WERI-Rb-1 (cell line): ENCODE data around the gene ZNF774.

Experiments used
- DNase-seq: peaks from one replicate; pipeline ENCODE4 v3.0.0-alpha.2; 2020
- H3K27ac ChIP-seq: fragments of 250-450 bp; sonication (Bioruptor Pico); 2 replicates; pipeline ENCODE4 v1.5.1; 2020; ENCODE audit warnings: mild to moderate bottlenecking, moderate library complexity
- H3K27me3 ChIP-seq: fragments of 250-450 bp; sonication (Bioruptor Pico); 2 replicates; pipeline ENCODE4 v1.5.1; 2021; ENCODE audit warnings: mild to moderate bottlenecking, low read depth, moderate library complexity; ENCODE audit not compliant: insufficient read depth, severe bottlenecking
- H3K36me3 ChIP-seq: fragments of 250-450 bp; sonication (Bioruptor Pico); 2 replicates; pipeline ENCODE4 v1.5.1; 2020; ENCODE audit warnings: mild to moderate bottlenecking, moderate library complexity
- H3K4me3 ChIP-seq: 2 replicates; pipeline ENCODE4 v1.5.1; 2011; ENCODE audit warnings: low read depth, mild to moderate bottlenecking, control low read depth, low read length
- H3K9me3 ChIP-seq: fragments of 250-450 bp; sonication (Bioruptor Pico); 2 replicates; pipeline ENCODE4 v1.5.1; 2021; ENCODE audit warnings: mild to moderate bottlenecking, moderate library complexity; ENCODE audit not compliant: severe bottlenecking
- TF ChIP-seq, protein P1 (sequence below): IDR thresholded peaks from 2 replicates; pipeline ENCODE4 v1.5.1; 2011; ENCODE audit warnings: low read depth, mild to moderate bottlenecking, control low read depth, inconsistent platforms, low read length

Gene ZNF774

DNA sequence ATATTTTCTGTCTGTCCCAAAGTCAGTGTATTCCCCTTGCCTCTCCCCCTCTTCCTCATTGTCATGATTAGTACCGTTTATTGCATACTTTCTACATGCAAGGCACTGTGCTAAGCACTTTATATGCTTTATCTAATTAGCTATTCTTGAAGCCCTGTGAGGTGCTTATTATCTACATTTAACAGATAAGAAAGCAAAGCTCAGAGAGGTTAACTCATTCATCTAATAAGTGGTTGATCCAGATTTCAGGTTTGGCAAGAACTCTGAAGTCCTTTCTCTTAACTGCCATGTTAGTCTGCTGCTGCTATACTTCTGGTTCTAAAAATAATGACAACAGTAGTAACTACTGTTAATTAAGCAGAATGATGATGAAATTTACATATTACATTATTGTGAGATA, 49.4 kb downstream of the ZNF774 start:
- H3K4me3 ChIP-seq = no peak overlapping the region
- H3K27me3 ChIP-seq = no peaks in the 10 kb centered on the region
- TF ChIP-seq, protein P1, sequence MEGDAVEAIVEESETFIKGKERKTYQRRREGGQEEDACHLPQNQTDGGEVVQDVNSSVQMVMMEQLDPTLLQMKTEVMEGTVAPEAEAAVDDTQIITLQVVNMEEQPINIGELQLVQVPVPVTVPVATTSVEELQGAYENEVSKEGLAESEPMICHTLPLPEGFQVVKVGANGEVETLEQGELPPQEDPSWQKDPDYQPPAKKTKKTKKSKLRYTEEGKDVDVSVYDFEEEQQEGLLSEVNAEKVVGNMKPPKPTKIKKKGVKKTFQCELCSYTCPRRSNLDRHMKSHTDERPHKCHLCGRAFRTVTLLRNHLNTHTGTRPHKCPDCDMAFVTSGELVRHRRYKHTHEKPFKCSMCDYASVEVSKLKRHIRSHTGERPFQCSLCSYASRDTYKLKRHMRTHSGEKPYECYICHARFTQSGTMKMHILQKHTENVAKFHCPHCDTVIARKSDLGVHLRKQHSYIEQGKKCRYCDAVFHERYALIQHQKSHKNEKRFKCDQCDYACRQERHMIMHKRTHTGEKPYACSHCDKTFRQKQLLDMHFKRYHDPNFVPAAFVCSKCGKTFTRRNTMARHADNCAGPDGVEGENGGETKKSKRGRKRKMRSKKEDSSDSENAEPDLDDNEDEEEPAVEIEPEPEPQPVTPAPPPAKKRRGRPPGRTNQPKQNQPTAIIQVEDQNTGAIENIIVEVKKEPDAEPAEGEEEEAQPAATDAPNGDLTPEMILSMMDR = no peak
- no peak for DNase-seq
- no peaks in the 10 kb centered on the region; the same call in 1 of the 2 replicates for H3K36me3 ChIP-seq
- no peaks in the 10 kb centered on the region for H3K9me3 ChIP-seq
- H3K27ac ChIP-seq = no peak overlapping the region

DNA sequence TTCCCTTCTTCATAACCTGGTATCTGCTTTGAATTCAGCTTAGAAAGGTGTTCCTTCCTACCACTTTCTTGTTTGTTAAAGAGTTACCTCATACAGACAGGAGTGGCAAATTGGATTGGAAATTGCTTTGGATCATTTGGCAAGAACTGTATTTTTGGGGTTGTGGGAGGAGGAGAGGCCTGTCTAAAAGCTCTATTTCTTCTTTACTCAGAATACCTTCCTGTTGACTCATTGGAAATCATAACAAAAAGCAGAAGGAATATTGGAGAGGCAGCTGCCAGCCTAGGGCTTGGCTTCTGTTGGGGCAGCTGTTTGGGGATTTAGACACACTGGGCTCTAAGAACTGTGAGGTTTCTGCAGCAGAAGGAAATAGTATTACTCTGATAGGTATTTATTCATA, 50.1 kb downstream of the ZNF774 start:
- no peak for DNase-seq
- H3K27me3 ChIP-seq = no peaks in the 10 kb centered on the region
- H3K9me3 ChIP-seq = no peaks in the 10 kb centered on the region
- no peak overlapping the region for H3K4me3 ChIP-seq
- H3K36me3 ChIP-seq = no peaks in the 10 kb centered on the region; the same call in 1 of the 2 replicates
- TF ChIP-seq, protein P1 = no peak
- no peak overlapping the region for H3K27ac ChIP-seq

DNA sequence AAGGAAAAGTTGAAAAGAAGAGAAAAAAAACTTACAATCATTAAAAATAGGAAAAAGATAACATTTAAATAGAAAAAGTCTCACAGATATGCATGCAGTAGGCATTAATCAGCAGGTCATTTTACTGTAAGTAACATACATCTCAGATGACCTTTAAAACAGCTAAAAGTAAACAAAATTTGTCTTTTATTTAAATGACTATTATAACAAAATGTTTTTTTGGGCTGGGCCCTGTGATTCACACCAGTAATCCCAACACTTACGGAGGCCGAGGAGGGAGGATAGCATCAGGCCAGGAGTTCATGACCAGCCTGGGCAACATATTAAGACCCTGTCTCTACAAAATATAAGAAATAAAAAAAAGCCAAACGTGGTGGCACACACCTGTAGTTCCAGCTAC, 50.7 kb downstream of the ZNF774 start:
- DNase-seq = no peak
- H3K9me3 ChIP-seq = no peaks in the 10 kb centered on the region
- H3K36me3 ChIP-seq = no peaks in the 10 kb centered on the region; the same call in 1 of the 2 replicates
- no peak overlapping the region for H3K4me3 ChIP-seq
- no peak overlapping the region for H3K27ac ChIP-seq
- TF ChIP-seq, protein P1 = no peak
- no peaks in the 10 kb centered on the region for H3K27me3 ChIP-seq

DNA sequence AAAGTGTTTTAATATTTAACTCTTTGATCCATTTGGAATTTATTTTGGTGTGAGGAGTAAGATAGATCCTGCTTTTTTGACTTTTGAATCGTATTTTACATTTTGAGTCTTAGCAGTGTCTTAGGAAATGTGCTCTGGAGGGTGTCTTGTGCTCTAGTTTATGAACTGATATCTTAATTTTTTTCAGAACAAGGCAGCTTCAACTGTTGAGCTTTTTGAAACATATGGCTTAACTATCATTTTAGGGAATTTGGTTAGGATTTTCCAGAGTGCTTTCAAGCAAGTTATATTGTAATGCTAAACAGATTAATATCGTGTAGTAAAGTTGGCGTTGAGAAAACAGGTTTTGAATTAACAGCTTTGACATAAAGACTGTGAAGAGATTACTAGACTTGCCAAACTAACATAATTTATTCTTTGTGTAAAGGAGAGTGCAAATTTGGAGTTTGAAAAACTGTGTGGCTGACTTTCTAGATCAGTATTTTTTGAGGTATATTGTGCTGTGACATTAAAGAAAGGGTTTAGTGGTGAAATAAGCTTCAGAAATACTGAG, 53.0 kb downstream of the ZNF774 start:
- TF ChIP-seq, protein P1 = no peak
- no peak for DNase-seq
- no peak overlapping the region for H3K27ac ChIP-seq

DNA sequence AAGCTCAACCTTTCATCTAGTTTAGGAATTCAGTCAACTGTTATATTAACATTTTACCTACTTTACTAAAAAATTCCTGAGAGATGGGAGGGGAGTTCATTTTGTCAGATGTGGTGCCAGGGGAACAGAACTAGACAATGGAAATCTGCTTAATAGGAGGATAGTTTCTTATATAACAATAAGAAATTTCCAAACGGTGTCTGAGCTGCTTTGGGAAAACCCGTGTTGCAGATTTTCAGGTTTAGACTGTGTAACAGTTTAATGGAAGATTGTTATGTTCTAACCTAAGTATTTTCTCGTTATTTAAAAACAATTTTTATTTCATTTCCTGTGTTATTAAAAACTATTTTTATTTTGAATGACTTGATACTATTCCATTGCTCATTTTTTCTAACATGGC, 55.3 kb downstream of the ZNF774 start:
- Histone ChIP-seq H3K4me3 (no peak overlapping the region), H3K27ac (no peak overlapping the region), H3K9me3 (no peaks in the 10 kb centered on the region), H3K27me3 (no peaks in the 10 kb centered on the region), H3K36me3 (no peaks in the 10 kb centered on the region; the same call in 1 of the 2 replicates)
- TF ChIP-seq, protein P1 = no peak
- no peak for DNase-seq

More for the DNA sequence above, 53.0 kb downstream of the ZNF774 start:
- Histone ChIP-seq H3K36me3 (no peaks in the 10 kb centered on the region; the same call in 1 of the 2 replicates), H3K4me3 (no peak overlapping the region), H3K27me3 (no peaks in the 10 kb centered on the region), H3K9me3 (no peaks in the 10 kb centered on the region)

DNA sequence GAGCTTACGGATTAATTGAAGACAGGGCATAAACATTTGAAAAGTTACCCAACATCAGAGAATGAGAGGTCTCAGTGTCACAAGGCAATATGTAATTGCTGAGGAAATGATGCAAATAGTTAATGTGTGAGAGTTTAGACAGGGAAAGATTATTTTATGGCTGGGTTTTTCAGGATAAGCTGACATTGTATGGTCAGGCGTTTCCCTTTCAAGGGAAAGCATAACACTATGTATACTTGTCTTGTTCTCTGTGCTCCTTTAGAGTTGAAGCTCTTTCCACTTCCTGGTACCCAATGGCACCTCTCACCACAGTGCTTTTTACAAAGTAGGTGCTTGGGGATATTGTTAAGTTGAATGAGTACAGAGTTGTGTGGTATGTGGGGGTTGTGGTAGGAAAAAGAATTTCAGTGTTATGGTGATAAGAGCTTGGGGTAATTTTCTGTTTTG, 55.8 kb downstream of the ZNF774 start:
- DNase-seq = no peak
- H3K36me3 ChIP-seq = no peaks in the 10 kb centered on the region; the same call in 1 of the 2 replicates
- H3K27me3 ChIP-seq = no peaks in the 10 kb centered on the region
- H3K9me3 ChIP-seq = no peaks in the 10 kb centered on the region
- no peak overlapping the region for H3K4me3 ChIP-seq
- TF ChIP-seq, protein P1 = no peak
- H3K27ac ChIP-seq = no peak overlapping the region
